COLO829 (cell line): ENCODE data around the gene GREB1.

Source experiments
- DNase-seq: peaks from one replicate; pipeline ENCODE4 v3.0.0; 2012; ENCODE audit warnings: low spot score

GREB1 gene

GRCh38 chr2:11539317-11540147, 5.7 kb downstream of the GREB1 start:
- no peak for DNase-seq

- DNase-seq = no peak
Measured at GRCh38 chr2:11540148-11540995, 6.5 kb downstream of the GREB1 start.

- no peak for DNase-seq
Measured at GRCh38 chr2:11540996-11541692, 7.3 kb downstream of the GREB1 start.

- no peak for DNase-seq
Measured at GRCh38 chr2:11541693-11542274, 7.9 kb downstream of the GREB1 start.

- DNase-seq = no peak
Measured at GRCh38 chr2:11542275-11542819, 8.5 kb downstream of the GREB1 start.

GRCh38 chr2:11543337-11544216, 9.7 kb downstream of the GREB1 start:
- no peak for DNase-seq

GRCh38 chr2:11546072-11546471, 12.2 kb downstream of the GREB1 start:
- DNase-seq = peak; percentile 69

GRCh38 chr2:11547912-11548497, 14.2 kb downstream of the GREB1 start:
- no peak for DNase-seq

GRCh38 chr2:11550302-11550701, 16.5 kb downstream of the GREB1 start:
- no peak for DNase-seq

- no peak for DNase-seq
Measured at GRCh38 chr2:11550901-11551568, 17.2 kb downstream of the GREB1 start.

GRCh38 chr2:11551569-11552259, 17.9 kb downstream of the GREB1 start:
- DNase-seq = no peak

GRCh38 chr2:11552260-11552638, 18.4 kb downstream of the GREB1 start:
- DNase-seq = no peak

GRCh38 chr2:11553661-11554398, 20.0 kb downstream of the GREB1 start:
- DNase-seq = peak; percentile 28

GRCh38 chr2:11554399-11554716, 20.5 kb downstream of the GREB1 start:
- no peak for DNase-seq

GRCh38 chr2:11556101-11556806, 22.4 kb downstream of the GREB1 start:
- DNase-seq = no peak

- no peak for DNase-seq
Measured at GRCh38 chr2:11558214-11558886, 24.5 kb downstream of the GREB1 start.

- no peak for DNase-seq
Measured at GRCh38 chr2:11559066-11559785, 25.4 kb downstream of the GREB1 start.
